Measurements from ENCODE around the gene NOTCH1.
A peak's percentile ranks its signal among the peaks of the same experiment; 100 is the strongest.

Gene NOTCH1

GRCh38 chr9:136519263-136520052, 26.4 kb downstream of the NOTCH1 start:
- Histone ChIP-seq H2AFZ (ENCODE audit: low read depth, low read length) (no peak overlapping the region), H3K4me2 (ENCODE audit: low read length) (0 out of 2 replicates have a peak overlapping the region, but pooled peaks have one; percentile 49), H3K79me2 (ENCODE audit: low read length) (0 out of 2 replicates have a peak, but pooled peaks cover 3% of the 10 kb centered on the region), H3K9me3 (ENCODE audit: insufficient read depth, low read length) (no peaks in the 10 kb centered on the region), H3K4me3 (ENCODE audit: low read length) (no peak overlapping the region), H3K36me3 (replicated peaks; ENCODE audit: low read depth, low read length) (peaks cover 26% of the 10 kb centered on the region), H4K20me1 (ENCODE audit: insufficient read depth, low read length) (peaks cover 44% of the 10 kb centered on the region), H3K4me1 (ENCODE audit: low read length) (peaks cover 15% of the 10 kb centered on the region), H3K27ac (ENCODE audit: low read length) (no peak overlapping the region), H3K27me3 (ENCODE audit: low read depth, low read length) (no peaks in the 10 kb centered on the region), H3K9ac (ENCODE audit: low read length) (no peak overlapping the region)
- no peak for TF ChIP-seq EZH2phosphoT487 (IDR thresholded peaks at IDR 0.05; ENCODE audit: low read depth)
- TF ChIP-seq CTCF (IDR thresholded peaks at IDR 0.05; ENCODE audit: low read depth, low read length) = no peak

DNA sequence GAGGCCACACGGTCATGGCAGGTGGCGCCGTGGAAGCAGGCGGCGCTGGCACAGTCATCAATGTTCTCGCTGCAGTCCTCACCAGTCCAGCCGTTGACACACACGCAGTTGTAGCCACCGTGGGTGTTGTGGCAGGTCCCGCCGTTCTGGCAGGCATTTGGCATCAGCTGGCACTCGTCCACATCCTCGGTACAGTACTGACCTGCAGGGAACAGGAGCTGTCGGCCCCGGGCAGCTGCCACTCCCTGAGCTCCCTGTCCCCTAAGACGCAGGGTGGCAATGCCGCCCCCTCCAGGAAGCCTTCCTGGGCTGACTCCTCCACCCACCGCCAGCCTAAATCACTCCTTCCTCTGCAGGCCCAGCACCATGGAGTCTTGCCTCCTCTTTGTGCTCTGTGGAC, 27.2 kb downstream of the NOTCH1 start:
- no peaks in the 10 kb centered on the region for H3K27me3 ChIP-seq (ENCODE audit: low read depth, low read length)
- peaks cover 37% of the 10 kb centered on the region for H4K20me1 ChIP-seq (ENCODE audit: insufficient read depth, low read length)
- H3K27ac ChIP-seq (ENCODE audit: low read length) = no peak overlapping the region
- H3K4me2 ChIP-seq (ENCODE audit: low read length) = no peak overlapping the region
- no peak overlapping the region for H2AFZ ChIP-seq (ENCODE audit: low read depth, low read length)
- no peak overlapping the region for H3K9ac ChIP-seq (ENCODE audit: low read length)
- H3K4me1 ChIP-seq (ENCODE audit: low read length) = peaks cover 15% of the 10 kb centered on the region
- H3K9me3 ChIP-seq (ENCODE audit: insufficient read depth, low read length) = no peaks in the 10 kb centered on the region
- TF ChIP-seq CTCF (IDR thresholded peaks at IDR 0.05; ENCODE audit: low read depth, low read length) = no peak
- no peak for TF ChIP-seq EZH2phosphoT487 (IDR thresholded peaks at IDR 0.05; ENCODE audit: low read depth)
- H3K79me2 ChIP-seq (ENCODE audit: low read length) = 0 out of 2 replicates have a peak, but pooled peaks cover 3% of the 10 kb centered on the region
- no peak overlapping the region for H3K4me3 ChIP-seq (ENCODE audit: low read length)
- peaks cover 30% of the 10 kb centered on the region for H3K36me3 ChIP-seq (replicated peaks; ENCODE audit: low read depth, low read length)

DNA sequence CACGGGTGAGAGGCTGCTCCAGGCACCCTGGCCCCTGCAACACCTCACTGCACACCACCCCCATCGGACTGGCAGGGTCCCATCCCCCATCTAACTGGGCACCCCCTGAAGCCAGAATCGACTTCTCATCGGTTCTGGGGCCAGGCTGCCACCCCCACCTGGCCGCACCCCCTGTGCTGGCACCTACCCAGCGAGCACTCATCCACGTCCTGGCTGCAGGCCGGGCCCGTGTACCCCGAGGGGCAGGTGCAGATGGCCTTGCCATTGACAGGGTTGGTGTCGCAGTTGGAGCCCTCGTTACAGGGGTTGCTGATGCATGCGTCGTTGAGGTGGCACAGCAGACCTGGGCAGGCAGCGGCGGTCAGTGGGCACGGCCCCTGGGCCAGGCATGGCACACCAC, 27.9 kb downstream of the NOTCH1 start:
- 0 out of 2 replicates have a peak, but pooled peaks cover 3% of the 10 kb centered on the region for H3K79me2 ChIP-seq (ENCODE audit: low read length)

More for the DNA sequence above, 27.9 kb downstream of the NOTCH1 start:
- Histone ChIP-seq H4K20me1 (ENCODE audit: insufficient read depth, low read length) (peaks cover 35% of the 10 kb centered on the region), H3K36me3 (replicated peaks; ENCODE audit: low read depth, low read length) (peaks cover 35% of the 10 kb centered on the region), H3K27me3 (ENCODE audit: low read depth, low read length) (no peaks in the 10 kb centered on the region), H3K4me1 (ENCODE audit: low read length) (peaks cover 15% of the 10 kb centered on the region), H3K27ac (ENCODE audit: low read length) (no peak overlapping the region), H3K9me3 (ENCODE audit: insufficient read depth, low read length) (no peaks in the 10 kb centered on the region), H3K4me2 (ENCODE audit: low read length) (no peak overlapping the region), H3K4me3 (ENCODE audit: low read length) (no peak overlapping the region), H3K9ac (ENCODE audit: low read length) (no peak overlapping the region), H2AFZ (ENCODE audit: low read depth, low read length) (no peak overlapping the region)
- TF ChIP-seq EZH2phosphoT487 (IDR thresholded peaks at IDR 0.05; ENCODE audit: low read depth) (no peak), CTCF (IDR thresholded peaks at IDR 0.05; ENCODE audit: low read depth, low read length) (no peak)
